ENCODE measurements around the gene NUCB1.
"Not testable (repeated sequence)": the region's sequence is repeated elsewhere in the genome, so short reads cannot be mapped to it uniquely, and the experiment has no call there.

The NUCB1 gene

DNA sequence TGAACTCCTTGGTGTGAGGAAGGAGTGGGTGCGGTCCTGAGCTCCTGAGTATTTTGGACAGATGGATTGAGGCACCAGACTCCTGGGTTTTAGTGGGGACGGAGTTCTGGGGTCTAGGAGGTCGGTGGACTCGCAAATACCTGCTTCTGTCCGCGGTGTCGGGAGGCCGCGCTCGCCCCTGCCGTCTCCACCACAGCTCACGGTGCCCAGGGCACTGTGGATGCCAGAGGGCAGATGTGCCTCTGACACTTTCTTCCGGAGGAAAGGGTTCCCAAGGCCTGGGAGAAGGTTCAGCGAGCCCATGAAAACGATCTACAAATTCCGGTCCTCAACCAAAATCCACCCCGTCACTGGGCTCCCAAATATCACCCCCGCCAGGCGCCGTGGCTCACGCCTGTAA, 4.9 kb upstream of the NUCB1 start:
- no peaks in the 10 kb centered on the region for H3K4me1 ChIP-seq (ENCODE audit: control insufficient read depth, insufficient read depth, low read length)
- H3K4me3 ChIP-seq (ENCODE audit: low read depth, low read length), result no peak overlapping the region
- no peaks in the 10 kb centered on the region for H3K9me3 ChIP-seq (ENCODE audit: control insufficient read depth, insufficient read depth, low read depth, low read length)
- no peaks in the 10 kb centered on the region for H3K27me3 ChIP-seq (ENCODE audit: control insufficient read depth, insufficient read depth, low read length)
- no peaks in the 10 kb centered on the region for H3K36me3 ChIP-seq (ENCODE audit: control insufficient read depth, insufficient read depth, low read length)
- H3K9ac ChIP-seq (ENCODE audit: low read length), result no peak overlapping the region
- no peak overlapping the region for H3K27ac ChIP-seq (ENCODE audit: low read depth, low read length)

DNA sequence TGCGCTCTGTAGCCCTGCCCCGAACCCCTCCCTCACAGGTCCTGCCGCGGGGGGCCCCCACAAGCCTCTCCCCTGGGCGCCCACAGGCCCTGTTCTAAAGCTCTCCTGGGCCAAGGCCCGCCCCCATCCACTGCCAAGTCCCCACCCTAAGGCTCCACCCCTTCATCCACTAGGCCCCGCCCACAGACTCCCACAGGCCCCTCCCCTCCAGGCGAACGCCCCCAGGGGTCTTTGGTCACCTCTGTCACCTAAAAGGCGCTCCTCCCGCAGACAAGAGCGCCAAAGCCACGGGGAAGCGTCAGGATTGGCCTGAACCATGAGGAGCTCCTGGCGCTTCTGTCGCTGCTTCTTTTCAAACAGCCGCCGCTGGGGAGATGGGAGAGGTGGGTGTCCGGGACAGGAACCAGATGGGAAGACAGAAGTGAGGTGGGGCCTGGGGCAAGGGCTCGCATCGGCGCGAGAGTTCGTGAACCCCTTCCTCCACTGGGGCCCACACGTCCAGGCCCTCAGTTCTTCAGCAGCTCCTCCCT, 3.9 kb upstream of the NUCB1 start:
- peak overlapping the region; percentile 39 for H3K4me3 ChIP-seq (ENCODE audit: low read depth, low read length)
- H3K9me3 ChIP-seq (ENCODE audit: control insufficient read depth, insufficient read depth, low read depth, low read length), result no peaks in the 10 kb centered on the region
- no peak overlapping the region for H3K9ac ChIP-seq (ENCODE audit: low read length)
- H3K36me3 ChIP-seq (ENCODE audit: control insufficient read depth, insufficient read depth, low read length), result no peaks in the 10 kb centered on the region
- H3K27ac ChIP-seq (ENCODE audit: low read depth, low read length), result no peak overlapping the region
- no peaks in the 10 kb centered on the region for H3K4me1 ChIP-seq (ENCODE audit: control insufficient read depth, insufficient read depth, low read length)
- H3K27me3 ChIP-seq (ENCODE audit: control insufficient read depth, insufficient read depth, low read length), result no peaks in the 10 kb centered on the region

DNA sequence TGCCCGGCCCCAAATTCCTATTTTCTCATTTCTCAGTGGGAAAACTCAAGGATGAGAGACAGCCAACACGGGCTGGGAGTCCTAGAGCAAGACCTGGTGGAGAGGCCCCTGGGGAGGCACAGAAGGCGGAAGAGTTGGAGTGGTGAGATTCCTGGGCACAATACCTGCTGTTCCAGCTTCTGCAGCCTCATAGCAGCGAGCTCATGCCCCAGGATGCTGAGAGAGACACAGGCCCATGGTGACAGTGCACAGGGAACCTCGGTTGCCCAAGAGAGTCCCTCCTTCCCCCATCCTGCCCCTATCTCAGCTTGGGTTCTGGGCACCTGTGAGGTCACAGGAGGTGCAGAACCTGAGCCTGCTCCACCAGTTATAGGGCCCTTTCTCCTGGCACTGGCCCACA, 2.9 kb upstream of the NUCB1 start:
- H3K27ac ChIP-seq (ENCODE audit: low read depth, low read length), result no peak overlapping the region
- H3K27me3 ChIP-seq (ENCODE audit: control insufficient read depth, insufficient read depth, low read length), result no peaks in the 10 kb centered on the region
- no peak overlapping the region for H3K4me3 ChIP-seq (ENCODE audit: low read depth, low read length)
- H3K9ac ChIP-seq (ENCODE audit: low read length), result no peak overlapping the region
- H3K36me3 ChIP-seq (ENCODE audit: control insufficient read depth, insufficient read depth, low read length), result peaks cover 5% of the 10 kb centered on the region
- H3K4me1 ChIP-seq (ENCODE audit: control insufficient read depth, insufficient read depth, low read length), result no peaks in the 10 kb centered on the region
- no peaks in the 10 kb centered on the region for H3K9me3 ChIP-seq (ENCODE audit: control insufficient read depth, insufficient read depth, low read depth, low read length)

DNA sequence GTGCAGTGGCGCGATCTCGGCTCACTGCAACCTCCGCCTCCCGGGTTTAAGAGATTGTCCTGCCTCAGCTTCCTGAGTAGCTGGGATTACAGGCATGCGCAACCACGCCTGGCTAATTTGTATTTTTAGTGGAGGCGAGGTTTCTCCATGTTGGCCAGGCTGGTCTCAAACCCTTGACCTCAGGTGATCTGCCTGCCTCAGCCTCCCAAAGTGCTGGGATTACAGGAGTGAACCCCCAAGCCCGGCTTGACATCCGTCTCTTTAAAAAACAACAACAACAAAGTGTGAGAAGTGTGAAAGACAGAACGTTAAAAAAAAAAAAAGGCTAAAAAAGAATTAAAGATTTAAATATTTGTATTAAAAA, 744 bp upstream of the NUCB1 start:
- H3K27ac ChIP-seq (ENCODE audit: low read depth, low read length); H3K36me3 ChIP-seq (ENCODE audit: control insufficient read depth, insufficient read depth, low read length); H3K9me3 ChIP-seq (ENCODE audit: control insufficient read depth, insufficient read depth, low read depth, low read length); H3K4me1 ChIP-seq (ENCODE audit: control insufficient read depth, insufficient read depth, low read length); H3K27me3 ChIP-seq (ENCODE audit: control insufficient read depth, insufficient read depth, low read length); H3K9ac ChIP-seq (ENCODE audit: low read length): not testable (repeated sequence)
- H3K4me3 ChIP-seq (ENCODE audit: low read depth, low read length), result peak overlapping the region; percentile 81

DNA sequence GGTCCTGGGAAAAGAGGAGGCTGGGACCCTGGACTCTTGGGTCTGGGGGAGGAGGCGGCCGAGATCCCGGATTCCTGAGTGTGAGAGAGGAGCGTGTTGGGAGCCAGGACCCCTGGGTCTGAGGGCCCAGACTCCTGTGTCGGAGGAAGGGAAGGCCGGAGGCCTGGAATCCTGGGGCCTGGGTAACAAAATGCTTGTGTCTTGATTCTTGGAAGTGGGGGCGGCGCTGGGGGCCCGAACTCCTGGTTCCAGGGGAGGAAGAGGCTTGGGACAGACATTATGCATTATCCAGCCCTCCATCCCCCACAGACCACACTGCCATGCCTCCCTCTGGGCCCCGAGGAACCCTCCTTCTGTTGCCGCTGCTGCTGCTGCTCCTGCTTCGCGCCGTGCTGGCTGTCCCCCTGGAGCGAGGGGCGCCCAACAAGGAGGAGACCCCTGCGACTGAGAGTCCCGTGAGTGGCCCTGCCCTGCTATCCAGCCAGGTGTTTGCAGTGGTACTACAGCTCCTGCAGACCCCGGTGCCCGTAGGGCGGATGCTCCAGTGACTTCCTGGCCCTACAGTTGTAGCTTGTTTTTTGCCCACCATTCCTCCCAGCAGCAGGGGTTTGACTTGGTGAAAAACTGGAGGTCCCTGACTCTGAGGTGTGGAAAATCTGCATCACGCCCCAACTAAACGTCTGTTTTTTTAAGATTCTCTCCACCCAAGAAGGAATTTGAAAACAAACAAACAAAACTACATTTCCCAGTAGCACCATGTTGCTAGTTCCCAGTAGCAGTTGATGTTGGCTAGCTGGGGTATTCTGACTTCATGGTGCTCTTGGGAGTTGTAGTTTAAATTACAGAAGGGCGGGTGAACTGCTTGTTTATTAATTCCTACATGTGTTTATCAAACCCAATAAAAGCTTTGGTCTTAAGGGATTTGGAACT, 630 bp downstream of the NUCB1 start:
- H3K9me3 ChIP-seq (ENCODE audit: control insufficient read depth, insufficient read depth, low read depth, low read length), result no peaks in the 10 kb centered on the region
- H3K27me3 ChIP-seq (ENCODE audit: control insufficient read depth, insufficient read depth, low read length), result no peaks in the 10 kb centered on the region
- peak overlapping the region; percentile 66 for H3K9ac ChIP-seq (ENCODE audit: low read length)
- H3K27ac ChIP-seq (ENCODE audit: low read depth, low read length), result no peak overlapping the region
- peak overlapping the region; percentile 81 for H3K4me3 ChIP-seq (ENCODE audit: low read depth, low read length)
- no peaks in the 10 kb centered on the region for H3K4me1 ChIP-seq (ENCODE audit: control insufficient read depth, insufficient read depth, low read length)
- H3K36me3 ChIP-seq (ENCODE audit: control insufficient read depth, insufficient read depth, low read length), result peaks cover 22% of the 10 kb centered on the region

DNA sequence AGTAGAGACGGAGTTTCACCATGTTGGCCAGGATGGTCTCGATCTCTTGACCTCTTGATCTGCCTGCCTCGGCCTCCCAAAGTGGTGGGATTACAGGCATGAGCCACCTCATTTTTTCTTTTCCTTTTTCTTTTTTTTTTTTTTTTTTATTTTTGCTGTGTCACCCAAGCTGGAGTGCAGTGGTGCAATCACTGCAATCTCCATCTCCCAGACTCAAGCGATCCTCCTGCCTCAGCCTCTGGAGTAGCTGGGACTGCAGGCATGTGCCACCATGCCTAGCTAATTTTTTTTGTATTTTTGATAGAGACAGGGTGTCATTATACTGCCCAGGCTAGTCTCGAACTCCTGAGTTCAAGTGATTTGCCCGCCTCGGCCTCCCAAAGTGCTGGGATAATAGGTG, 2.2 kb downstream of the NUCB1 start:
- H3K9ac ChIP-seq (ENCODE audit: low read length); H3K4me1 ChIP-seq (ENCODE audit: control insufficient read depth, insufficient read depth, low read length); H3K27ac ChIP-seq (ENCODE audit: low read depth, low read length): not testable (repeated sequence)

DNA sequence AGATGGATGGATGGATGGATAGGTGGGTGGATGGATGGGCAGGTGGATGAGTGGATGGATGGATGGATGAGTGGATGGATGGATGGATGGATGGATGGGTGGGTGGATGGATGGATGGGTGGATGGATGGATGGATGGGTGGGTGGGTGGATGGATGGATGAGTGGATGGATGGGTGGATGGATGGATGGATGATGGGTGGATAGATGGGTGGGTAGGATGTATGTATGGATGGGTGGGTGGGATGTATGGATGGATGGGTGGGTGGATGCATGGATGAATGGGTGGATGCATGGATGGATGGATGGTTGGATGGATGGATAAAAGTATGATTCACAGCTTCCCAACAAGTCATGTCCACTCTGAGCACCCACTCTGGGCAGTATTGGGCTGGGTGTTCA, 3.7 kb downstream of the NUCB1 start:
- not testable (repeated sequence) for H3K4me1 ChIP-seq (ENCODE audit: control insufficient read depth, insufficient read depth, low read length); H3K9me3 ChIP-seq (ENCODE audit: control insufficient read depth, insufficient read depth, low read depth, low read length); H3K27me3 ChIP-seq (ENCODE audit: control insufficient read depth, insufficient read depth, low read length); H3K27ac ChIP-seq (ENCODE audit: low read depth, low read length); H3K4me3 ChIP-seq (ENCODE audit: low read depth, low read length); H3K9ac ChIP-seq (ENCODE audit: low read length)
- H3K36me3 ChIP-seq (ENCODE audit: control insufficient read depth, insufficient read depth, low read length), result peaks cover 46% of the 10 kb centered on the region

More for the DNA sequence above, 2.2 kb downstream of the NUCB1 start:
- peaks cover 33% of the 10 kb centered on the region for H3K36me3 ChIP-seq (ENCODE audit: control insufficient read depth, insufficient read depth, low read length)
- not testable (repeated sequence) for H3K9me3 ChIP-seq (ENCODE audit: control insufficient read depth, insufficient read depth, low read depth, low read length); H3K4me3 ChIP-seq (ENCODE audit: low read depth, low read length); H3K27me3 ChIP-seq (ENCODE audit: control insufficient read depth, insufficient read depth, low read length)

DNA sequence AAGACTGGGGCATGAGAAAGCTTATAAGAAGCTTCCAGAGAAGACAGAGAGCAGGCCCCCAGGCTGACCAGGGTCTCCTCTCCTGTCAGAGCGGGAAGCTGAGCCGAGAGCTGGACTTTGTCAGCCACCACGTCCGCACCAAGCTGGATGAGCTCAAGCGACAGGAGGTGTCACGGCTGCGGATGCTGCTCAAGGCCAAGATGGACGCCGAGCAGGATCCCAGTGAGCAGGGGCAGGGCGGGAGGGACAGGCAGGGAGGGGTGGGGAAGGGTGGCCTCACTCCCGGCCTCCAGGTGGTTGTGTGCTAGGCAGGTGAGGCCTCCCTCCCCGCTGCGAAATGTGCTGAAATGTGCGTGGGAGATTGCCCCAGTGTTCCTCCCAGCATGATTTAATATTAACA, 5.6 kb downstream of the NUCB1 start:
- Histone ChIP-seq H3K9ac (ENCODE audit: low read length) (no peak overlapping the region), H3K36me3 (ENCODE audit: control insufficient read depth, insufficient read depth, low read length) (peaks cover 58% of the 10 kb centered on the region), H3K27ac (ENCODE audit: low read depth, low read length) (no peak overlapping the region), H3K27me3 (ENCODE audit: control insufficient read depth, insufficient read depth, low read length) (no peaks in the 10 kb centered on the region), H3K4me3 (ENCODE audit: low read depth, low read length) (no peak overlapping the region), H3K4me1 (ENCODE audit: control insufficient read depth, insufficient read depth, low read length) (no peaks in the 10 kb centered on the region), H3K9me3 (ENCODE audit: control insufficient read depth, insufficient read depth, low read depth, low read length) (no peaks in the 10 kb centered on the region)

DNA sequence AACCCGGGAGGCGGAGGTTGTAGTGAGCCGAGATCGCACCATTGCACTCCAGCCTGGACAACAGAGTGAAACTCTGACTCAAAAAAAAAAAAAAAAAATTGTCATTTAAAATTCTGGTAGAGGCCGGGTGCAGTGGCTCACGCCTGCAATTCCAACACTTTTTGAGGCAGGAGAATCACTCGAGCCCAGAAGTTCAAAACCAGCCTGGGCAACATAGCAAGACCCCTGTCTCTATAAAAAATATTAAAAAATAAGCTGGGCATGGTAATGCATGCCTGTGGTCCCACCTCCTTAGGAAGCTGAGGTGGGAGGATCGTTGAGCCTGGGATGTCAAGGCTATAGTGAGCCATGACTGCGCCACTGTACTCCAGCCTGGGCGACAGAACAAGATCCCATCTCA, 6.2 kb downstream of the NUCB1 start:
- no peak overlapping the region for H3K4me3 ChIP-seq (ENCODE audit: low read depth, low read length)
- peaks cover 64% of the 10 kb centered on the region for H3K36me3 ChIP-seq (ENCODE audit: control insufficient read depth, insufficient read depth, low read length)
- H3K9me3 ChIP-seq (ENCODE audit: control insufficient read depth, insufficient read depth, low read depth, low read length), result no peaks in the 10 kb centered on the region
- no peak overlapping the region for H3K9ac ChIP-seq (ENCODE audit: low read length)
- H3K4me1 ChIP-seq (ENCODE audit: control insufficient read depth, insufficient read depth, low read length), result no peaks in the 10 kb centered on the region
- H3K27ac ChIP-seq (ENCODE audit: low read depth, low read length), result no peak overlapping the region
- H3K27me3 ChIP-seq (ENCODE audit: control insufficient read depth, insufficient read depth, low read length), result no peaks in the 10 kb centered on the region

DNA sequence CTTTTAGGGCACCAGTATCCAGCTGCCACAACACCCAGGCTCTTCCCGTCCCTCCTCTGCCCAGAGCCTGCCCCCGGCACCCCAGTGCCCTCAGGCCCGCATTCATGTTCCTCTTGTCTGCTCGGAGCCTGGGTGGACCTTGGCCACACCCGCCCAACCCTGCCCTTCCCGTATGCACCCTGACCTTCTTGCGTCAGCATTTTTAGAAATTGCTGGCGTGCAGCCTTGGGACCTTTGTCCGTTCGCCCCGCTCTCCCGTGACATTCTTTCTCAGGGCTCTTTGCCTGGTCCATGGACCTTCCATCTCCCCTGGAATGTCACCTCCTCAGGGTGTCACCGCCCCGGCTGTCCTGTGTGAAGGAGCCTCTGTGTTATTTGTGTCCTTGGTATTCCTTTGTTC, 7.6 kb downstream of the NUCB1 start:
- H3K27ac ChIP-seq (ENCODE audit: low read depth, low read length), result no peak overlapping the region
- H3K9ac ChIP-seq (ENCODE audit: low read length), result no peak overlapping the region
- H3K36me3 ChIP-seq (ENCODE audit: control insufficient read depth, insufficient read depth, low read length), result peaks cover 71% of the 10 kb centered on the region

DNA sequence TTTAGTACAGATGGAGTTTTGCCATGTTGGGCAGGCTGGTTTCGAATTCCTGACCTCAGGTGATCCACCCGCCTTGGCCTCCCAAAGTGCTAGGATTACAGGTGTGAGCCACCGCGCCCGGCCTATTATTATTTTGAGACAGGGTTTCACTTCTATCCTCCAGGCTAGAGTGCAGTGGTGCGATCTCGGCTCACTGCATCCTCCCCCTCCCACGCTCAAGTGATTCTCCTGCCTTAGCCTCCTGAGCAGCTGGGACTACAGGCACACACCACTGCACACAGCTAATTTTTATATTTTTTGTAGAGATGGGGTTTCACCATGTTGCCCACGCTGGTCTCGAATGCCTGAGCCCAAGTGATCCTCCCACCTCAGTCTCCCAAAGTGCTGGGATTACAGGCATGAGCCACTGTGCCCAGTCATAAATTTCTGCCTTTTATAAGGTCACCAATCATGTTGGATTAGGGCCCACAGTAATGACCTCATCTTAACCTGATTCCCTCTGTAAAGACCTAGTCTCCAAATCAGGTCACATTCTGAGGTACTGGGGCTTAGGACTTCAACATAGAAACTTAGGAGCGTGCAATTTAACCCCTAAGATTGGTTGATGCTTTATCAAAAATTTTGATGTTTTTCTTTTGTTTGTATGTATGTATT, 9.4 kb downstream of the NUCB1 start:
- not testable (repeated sequence) for H3K4me1 ChIP-seq (ENCODE audit: control insufficient read depth, insufficient read depth, low read length); H3K9ac ChIP-seq (ENCODE audit: low read length); H3K27ac ChIP-seq (ENCODE audit: low read depth, low read length); H3K4me3 ChIP-seq (ENCODE audit: low read depth, low read length); H3K27me3 ChIP-seq (ENCODE audit: control insufficient read depth, insufficient read depth, low read length); H3K9me3 ChIP-seq (ENCODE audit: control insufficient read depth, insufficient read depth, low read depth, low read length)
- H3K36me3 ChIP-seq (ENCODE audit: control insufficient read depth, insufficient read depth, low read length), result peaks cover 82% of the 10 kb centered on the region

More for the DNA sequence above, 7.6 kb downstream of the NUCB1 start:
- no peaks in the 10 kb centered on the region for H3K9me3 ChIP-seq (ENCODE audit: control insufficient read depth, insufficient read depth, low read depth, low read length)
- H3K4me3 ChIP-seq (ENCODE audit: low read depth, low read length), result no peak overlapping the region
- H3K27me3 ChIP-seq (ENCODE audit: control insufficient read depth, insufficient read depth, low read length), result no peaks in the 10 kb centered on the region
- no peaks in the 10 kb centered on the region for H3K4me1 ChIP-seq (ENCODE audit: control insufficient read depth, insufficient read depth, low read length)

All from HUES6 (cell line).